ENCODE measurements around the gene TRIM40. TPM values are rescaled to one million over a fixed set of nuclear protein-coding genes. Genes with fewer than 3 reads are reported as not detected.
A peak's percentile ranks its signal among the peaks of the same experiment; 100 is the strongest.

TRIM40 gene, protein sequence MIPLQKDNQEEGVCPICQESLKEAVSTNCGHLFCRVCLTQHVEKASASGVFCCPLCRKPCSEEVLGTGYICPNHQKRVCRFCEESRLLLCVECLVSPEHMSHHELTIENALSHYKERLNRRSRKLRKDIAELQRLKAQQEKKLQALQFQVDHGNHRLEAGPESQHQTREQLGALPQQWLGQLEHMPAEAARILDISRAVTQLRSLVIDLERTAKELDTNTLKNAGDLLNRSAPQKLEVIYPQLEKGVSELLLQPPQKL
- not detected for total RNA-seq
- long read RNA-seq, result 0 reads

DNA sequence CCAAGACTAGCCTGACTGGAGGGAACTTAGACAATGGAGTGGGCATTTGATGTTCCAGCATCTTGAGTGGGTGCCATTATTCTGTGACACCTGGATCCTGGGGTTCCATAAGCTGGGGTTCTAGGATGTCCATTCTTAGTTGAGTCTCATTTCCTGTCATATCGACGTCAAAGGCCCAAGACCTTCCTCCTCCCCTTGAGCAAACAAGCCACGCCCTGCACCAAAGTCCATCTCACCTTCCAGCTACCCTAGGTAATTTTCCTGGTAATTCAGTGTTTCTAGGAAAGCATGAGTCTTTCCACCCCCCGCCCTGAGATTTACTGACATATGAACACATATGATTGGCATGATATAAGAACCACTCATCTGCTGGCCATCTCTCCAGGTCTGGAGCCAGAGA lies at the start of gene TRIM40:
TRIM40 (plus strand) TSS at position 384 of the 400 bp plus-strand sequence. CDS start 897 bp downstream, outside the sequence.
- no peak for DNase-seq (ENCODE audit: low spot score)

DNA sequence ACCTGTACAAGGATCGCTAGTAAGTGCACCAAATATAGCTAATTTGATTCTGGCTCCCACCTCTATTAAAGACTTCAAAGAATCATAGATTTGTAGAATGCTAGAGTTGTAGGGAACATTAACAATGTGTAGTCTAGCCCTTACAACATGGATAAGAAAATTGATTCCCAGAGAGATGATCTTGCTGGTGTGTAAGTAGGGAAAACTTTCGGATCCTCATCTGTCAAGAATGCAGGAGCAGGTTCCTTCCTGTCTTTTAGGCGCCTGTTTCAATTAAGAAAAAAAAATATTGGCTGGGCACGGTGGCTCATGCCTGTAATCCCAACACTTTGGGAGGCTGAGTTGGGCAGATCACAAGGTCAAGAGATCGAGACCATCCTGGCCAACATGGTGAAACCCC lies 48.1 kb upstream of the TRIM40 start:
- no peak for DNase-seq (ENCODE audit: low spot score)

DNA sequence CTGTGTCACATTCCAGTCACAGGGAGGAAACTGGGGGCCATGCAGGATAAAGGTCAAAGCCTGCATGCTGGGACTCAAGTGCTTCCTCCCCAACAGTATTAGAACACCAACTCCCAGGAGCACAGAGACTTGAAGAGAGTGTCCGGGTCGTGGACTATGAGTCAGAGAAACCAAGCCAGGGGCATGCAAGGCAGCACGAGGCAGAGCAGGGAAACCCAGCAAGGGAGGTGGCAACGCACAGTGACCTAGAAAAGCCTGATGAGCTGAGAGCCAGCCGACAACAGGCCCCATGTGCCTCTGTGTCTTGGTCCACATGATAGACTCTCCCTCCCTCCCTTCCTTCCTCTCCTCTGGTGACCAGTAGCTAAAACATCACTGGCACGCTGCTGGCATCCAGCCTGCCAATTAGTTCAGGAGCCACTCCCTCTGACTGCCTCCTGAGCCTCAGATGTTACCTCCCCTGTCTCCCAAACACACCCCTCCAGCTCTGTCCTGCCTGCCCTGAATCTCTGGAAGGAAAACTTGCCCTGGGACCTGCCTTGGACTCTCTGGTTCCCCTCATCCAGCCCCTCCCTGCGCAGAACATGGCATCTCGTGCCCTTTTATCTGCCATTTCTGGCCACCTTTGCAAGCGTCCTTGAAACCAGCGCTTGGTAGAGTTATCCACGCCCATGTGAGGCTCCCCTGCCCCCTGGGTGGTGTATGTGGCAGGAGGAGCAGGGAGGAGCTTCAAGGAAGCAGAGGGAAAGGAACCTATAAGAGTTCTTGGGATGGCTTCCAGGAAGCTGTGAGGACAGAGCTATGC lies 44.2 kb upstream of the TRIM40 start:
- no peak for DNase-seq (ENCODE audit: low spot score)

DNA sequence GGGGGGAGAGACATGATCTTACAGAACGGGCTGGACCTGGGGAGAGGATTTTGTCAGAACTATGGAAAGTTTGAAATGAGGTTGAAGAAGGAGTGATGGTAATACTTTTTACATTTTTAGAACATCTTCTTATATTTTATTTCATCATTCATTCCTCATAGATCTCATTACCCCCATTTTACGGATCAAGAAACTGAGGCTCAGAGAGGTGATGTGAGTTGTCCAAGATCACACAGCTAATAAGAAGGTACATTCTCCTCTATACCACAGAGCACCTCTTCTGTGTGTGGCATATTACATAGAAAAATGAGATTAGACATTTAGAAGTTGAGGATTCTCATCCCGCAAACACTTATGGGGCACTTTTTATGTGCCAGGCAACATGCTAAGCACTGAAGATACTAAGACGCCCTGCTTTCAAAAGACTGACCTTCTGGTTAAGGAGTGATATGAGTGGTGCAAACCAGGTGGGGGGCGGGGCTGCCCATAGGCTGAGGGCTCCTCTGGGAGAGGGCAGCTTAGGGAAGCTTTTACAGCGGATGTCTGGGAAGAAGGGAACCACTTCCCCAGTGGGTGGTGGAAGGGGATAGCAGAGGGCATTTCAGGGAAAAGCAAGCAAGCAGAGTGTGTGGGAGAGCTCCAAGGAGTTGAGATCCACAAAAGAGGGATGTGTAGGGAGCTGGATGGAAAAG lies 42.9 kb upstream of the TRIM40 start:
- DNase-seq (ENCODE audit: low spot score), result no peak

DNA sequence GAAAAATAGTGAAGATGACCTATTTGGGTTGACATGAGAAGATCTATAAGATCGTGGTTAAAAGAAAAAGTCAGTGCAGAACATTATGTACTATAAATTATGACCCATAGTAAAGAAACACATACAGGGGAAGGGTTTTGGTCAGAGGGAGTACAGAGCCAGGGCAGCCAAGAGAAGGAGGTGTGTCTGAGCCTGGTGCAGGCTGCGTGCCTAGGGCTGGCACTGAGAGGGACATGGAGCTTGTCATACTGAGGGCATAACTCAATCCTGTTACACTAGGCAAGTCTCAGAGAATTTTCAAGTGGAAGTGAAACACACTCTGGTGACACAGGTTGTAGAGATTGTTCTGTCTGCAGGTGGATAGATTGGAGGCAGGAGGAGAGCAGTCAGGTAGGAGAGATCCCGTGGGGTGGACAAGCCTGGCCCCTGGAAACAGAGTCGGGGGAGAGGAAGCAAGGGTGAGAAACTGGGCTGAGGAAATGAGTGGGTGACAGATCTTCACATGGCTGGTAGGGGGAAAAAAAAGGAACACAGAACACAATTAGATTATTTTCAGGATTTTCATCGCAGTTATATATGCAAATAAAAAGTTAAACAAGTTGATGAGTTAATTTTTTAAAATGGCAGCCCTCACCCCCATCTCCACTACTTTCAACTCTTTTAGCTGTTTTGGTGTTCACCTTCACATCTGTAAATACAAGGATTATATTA lies 41.8 kb upstream of the TRIM40 start:
- no peak for DNase-seq (ENCODE audit: low spot score)

DNA sequence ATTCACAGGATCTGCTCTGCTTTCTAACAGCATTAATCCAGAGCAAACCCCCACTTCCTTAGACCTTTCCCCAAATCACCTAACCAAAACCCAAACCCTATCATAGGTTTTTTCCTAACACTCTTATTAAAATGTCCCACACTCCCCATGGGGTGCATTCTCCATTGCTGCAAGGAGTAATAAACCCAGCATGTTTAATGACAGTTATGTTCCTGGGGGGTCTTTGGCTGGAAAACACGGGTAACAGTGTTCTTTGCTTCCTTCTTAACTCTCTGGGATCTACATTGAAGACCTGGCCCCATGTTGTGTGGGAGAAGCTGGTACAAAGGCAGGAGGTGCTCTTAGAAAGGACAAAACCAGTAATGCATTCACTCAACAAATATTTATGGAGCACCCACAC lies 39.1 kb upstream of the TRIM40 start:
- no peak for DNase-seq (ENCODE audit: low spot score)

DNA sequence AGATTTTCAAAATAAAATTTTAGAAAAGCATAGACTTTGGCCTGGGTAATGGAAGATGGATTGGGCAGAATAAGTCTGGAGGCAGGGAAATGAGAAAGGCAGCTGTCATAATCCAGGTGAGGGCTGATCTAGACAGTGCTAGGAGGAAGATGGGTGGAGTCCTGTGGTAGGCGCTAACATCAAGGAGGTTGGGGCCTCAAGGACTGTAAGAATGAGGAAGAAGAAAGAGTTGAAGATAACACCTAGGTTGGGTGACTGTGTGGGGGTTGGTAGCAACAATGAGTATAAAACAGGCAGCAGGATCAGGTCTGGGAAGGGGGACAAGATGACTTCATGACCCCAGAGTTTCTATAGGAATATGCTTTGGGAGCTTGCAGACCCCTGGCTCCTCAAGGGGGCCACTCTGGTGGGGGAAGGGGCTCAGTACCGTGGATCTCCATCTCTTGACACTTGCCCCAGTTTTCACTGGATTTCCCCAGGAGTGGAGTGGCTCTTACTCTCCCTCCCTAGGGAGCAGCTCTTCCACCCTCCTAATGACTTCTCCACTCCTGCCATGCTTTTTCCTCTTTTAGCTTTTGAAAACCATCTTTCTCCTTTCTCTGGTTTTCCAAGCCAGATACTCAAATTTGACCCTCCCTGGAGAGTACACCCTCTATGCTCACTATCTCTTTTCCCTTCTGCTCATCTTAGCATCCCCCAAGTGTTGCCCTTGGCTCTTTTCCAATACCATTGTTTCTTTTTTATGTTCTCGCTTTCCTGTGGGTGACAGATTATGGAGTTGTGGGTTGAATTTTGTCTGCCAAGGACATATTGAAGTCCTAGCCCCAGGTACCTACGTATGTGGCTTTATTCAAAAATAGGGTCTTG lies 37.8 kb upstream of the TRIM40 start:
- DNase-seq (ENCODE audit: low spot score), result no peak

DNA sequence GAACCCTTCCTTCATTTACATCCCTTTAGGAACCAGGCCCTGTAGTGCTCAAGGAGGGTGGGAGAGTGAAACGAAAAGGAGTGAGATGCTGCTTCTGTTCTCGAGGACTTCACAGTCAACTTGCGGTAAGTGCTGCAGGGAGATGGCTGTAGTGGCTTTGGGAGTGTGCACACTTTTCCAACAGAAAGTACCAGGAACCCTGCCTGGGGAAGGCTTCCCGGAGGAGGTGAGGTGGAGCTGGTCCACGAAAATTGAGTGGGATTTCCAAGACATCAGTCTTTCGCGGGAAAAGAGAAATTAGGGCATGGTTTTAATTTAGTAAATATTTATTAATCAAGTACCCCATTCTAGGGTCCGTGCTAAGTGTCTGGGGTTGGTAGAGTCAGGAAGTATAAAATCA lies 35.8 kb upstream of the TRIM40 start:
- DNase-seq (ENCODE audit: low spot score), result no peak

DNA sequence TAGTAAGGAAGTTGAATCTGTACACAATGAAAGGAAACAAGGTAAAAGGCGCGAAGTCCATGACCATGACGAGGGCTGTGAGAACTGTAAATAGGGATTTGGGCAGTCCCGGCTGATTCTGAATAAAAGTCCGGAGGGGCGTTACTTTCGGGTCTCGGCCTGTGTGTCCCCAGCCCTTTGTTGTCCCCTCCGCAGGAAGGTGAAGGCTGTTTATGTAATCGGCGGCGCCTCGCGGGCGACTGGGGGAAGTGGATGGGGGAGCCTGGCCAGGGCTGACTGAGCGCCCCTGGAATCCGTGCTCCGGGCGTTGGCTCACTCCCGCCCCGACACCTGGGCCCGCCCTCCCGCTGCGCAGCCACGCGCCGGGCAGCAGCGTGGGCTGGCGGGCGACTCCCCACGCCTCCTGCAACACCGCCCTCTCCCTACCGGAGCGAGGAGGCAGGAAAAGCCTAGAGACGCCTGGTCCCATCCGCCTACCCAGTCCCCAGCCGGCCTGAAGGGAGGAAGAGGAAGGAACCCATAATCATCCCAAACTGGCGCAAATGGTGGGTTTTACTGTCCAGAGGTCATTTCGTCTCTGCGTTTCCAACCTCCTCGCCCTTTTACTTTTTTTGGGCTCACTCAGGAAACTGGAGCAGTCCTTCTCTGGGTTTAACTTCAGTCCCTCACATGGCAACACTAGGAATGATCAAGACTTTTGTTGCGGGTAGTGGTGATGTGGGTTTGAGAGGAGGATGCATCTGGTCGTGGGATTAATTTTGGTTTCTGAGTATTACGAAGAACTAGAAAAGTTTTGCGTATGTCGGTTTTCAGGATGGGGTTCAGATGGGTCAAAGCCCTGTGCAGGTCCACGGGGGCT lies 35.1 kb upstream of the TRIM40 start:
- DNase-seq (ENCODE audit: low spot score), result no peak

DNA sequence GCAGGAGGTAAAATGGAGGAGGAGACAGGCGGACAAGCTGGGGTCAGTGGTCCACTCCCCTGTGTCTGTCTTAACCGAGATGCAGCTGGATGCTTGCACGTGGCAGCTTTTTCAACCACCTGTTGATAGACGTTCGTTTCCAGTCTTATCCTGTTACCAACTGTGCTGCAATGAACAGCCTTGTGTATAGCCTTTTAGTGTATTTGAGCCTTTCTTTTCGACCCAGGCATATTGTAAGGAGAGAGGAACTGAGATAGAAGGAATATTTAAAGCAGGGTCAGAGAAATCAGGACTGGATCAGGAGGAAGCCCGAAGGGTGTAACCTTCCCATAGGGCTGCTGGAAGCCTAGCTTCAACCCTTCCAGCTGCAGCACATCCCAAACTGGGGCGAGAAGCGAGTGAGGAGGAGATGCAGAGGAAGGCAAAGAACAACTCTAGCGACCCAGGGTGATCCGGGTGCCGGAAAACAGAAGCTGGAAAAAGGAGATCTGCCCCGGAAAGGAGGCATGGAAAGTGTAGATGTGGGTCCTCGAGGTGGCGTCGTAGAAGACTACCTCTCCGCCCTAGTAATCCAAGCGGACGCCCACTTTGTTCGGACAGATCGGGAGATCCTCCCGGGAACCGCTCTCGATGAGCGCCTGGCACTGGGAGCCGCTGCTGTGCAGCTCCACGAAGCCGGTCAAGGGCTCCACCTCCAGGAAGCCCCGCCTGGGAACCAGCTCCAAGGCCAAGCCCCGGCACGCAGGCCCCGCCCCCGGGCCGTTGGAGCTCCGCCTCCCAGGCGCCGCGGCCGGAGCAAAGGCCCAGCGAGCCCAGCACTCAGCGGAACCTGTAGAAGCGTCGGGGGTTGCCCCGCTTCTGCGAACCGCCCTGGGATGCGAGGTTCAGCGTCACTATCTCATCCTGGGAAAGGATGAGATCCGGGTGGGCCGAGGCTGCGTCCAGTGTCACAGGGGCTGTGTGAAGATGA lies 34.2 kb upstream of the TRIM40 start:
- DNase-seq (ENCODE audit: low spot score), result peak; percentile 98

DNA sequence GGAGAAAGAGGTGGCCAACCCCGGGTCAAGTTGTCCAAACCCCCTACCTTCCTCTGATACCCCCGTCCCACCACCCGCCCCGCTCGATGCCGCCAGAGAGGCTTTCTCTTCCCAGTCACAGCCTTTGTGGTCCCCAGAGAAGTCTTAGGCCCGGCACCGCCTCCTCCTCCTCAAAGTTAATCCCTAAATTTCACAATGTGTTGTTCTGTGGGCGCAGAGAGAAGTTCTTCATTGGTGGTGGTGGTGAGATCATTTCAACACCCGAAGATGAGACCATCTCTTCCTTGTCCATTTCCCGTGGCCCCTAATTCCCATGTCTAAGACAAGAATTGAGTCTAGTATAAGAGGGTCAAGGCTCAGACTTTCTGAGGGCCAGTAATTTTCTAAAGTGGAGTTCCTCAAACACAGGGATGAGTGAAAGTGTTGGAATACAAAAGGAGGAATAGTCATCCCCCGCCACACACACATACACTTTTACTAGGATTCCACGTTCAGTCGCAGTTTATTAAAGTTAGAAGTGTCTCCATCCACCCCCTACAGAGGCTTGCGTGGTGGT lies 33.4 kb upstream of the TRIM40 start:
- no peak for DNase-seq (ENCODE audit: low spot score)

DNA sequence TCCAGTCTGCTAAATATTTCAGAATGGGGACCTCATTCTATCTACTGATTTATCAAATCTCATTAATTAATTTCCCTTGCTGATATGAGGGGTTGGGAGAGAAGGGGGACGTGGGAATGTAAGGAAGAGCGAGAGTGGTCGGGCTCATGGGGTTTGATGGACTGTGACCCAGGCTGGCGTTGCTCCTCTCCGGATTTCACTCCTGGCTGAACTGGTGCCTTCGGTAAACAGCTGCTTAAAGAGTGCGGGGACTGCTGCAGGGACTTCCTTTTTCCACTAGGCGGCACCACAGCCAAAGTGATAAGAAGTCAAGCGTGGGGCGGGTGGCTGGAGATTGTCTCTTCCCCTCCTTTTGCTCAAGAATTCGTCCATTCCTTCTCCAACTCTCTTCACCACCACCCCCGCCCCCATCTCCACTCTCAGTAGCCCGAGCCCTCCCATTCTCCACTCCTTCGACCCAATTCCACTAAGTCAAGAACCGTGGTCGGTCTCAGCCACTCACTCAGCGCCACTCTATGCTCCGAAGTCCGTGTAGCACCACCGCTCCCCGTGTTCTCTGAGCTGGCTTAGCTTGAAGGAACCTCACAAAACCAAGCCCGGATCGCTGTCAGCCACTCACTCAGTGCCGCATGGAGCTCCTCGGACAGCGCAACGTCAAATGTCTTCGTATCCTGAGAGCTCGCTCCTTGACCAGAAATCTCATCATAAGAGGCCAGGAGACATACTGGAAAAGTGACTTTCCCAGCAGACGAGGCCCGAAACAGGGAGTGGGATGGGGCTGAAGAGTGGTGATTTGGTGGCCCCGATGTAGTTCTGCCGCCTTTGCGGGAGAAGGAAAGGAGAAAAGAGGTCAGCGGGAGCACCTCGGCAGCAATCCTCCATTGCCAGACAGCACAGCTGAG lies 32.7 kb upstream of the TRIM40 start:
- peak; percentile 91 for DNase-seq (ENCODE audit: low spot score)

DNA sequence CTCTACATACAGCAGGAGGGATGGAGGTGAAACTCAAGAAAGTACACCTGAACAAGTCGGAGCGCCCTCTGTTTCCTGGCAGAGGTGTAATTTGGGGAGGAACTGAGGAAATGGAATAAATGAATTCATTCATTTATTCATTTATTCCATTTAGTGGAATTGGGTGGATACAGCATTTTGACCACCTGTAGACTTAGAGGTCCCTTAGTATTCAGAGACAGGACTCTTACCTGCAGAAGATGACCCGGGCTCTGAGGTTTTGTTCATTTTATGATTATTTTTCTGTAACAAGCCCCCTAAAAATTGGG lies 32.1 kb upstream of the TRIM40 start:
- DNase-seq (ENCODE audit: low spot score), result no peak

DNA sequence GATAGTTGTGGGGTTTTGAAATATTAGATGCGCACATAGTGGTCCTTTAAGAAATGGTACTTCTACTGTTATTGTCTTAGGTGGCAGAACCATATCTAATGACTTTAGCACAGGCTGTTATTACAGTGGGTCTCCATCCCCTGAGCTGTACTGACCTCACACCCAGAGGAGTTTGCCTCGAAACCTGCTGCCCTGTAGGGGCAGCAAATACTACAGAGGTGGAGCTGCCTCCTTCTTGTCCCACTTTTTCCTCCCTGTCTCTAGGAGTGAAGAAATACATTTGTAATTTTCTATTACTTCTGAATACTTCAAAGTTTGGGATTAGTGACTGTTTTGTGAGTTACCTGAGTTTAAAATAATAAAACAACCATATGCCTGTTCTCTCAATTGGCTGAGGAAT lies 31.3 kb upstream of the TRIM40 start:
- DNase-seq (ENCODE audit: low spot score), result no peak

DNA sequence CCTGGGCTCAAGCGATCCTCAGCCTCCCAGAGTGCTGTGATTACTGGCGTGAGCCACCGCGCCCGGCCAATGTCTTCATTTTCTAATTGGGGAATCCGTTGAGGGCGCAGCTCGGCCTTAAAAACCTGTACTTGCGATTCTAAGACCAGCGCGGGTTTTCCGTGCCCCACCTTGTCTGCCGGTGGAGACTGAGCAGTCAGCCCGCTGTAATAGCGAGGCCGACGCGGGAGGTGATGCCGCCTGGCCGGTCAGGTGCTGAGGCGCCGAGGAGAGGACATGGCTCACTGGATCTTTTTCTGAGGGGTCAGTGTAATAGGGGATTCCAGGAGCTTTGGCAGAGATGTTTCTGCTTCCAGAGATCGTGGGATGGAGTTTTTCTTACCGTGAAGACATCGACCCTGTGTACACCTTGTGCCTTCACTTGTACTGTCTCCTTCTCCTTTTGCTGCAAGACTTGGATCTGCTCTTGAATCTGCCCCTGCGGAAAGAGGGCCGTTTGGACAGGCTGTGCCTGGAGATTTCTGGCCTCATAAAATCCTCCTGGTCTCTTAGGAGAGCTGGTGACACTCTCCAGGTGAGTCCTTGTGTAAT lies 24.6 kb upstream of the TRIM40 start:
- no peak for DNase-seq (ENCODE audit: low spot score)

DNA sequence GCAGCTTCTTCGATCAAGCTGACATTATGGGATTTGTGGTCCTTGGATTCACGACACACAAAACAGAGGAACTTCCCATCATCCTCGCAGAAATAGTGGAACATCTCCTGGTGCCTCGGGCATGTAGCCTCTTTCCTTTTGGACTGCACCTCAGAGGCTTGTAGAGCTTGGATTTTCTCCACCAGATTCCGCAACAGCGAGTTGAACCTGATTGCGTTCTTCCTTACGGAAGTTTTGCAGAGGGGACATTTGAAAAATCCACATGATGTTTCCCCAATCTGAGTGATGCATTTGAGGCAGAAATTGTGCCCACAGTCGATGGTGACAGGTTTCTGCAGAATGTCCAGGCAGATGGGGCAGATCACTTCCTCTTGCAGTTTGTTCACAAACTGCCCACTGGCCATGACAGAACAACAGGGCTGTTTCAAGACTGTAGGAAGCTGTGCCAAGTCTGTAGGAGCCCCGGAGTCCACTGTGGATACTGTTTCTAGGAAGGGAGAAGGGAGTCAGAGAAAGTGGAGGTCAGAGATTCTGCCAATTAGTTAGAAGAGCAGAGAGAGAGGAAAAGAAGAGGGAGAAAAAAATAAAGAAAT lies 23.4 kb upstream of the TRIM40 start:
- no peak for DNase-seq (ENCODE audit: low spot score)
